ENCODE results near the gene NUMBL. TPM values are rescaled to one million over a fixed set of nuclear protein-coding genes. Genes with fewer than 3 reads are reported as not detected.

NUMBL gene
- total and polyA plus RNA-seq, 5 donors from 2014 or later, result 0.17 to 10.4 (median 0.60) TPM

GRCh38 chr19:40616941-40617340 lies 73.5 kb downstream of the NUMBL start:
- Mint-ChIP-seq H3K36me3 (peaks cover 20% of the 10 kb centered on the region), H3K27ac (no peak overlapping the region), H3K27me3 (no peaks in the 10 kb centered on the region), H3K9me3 (no peaks in the 10 kb centered on the region), H3K4me3 (no peak overlapping the region), H3K4me1 (peaks cover 8 to 42% (median 18%) of the 10 kb centered on the region in 4 donors)
- DNase-seq, result no peak
- peaks cover 19% of the 10 kb centered on the region for H3K4me1 ChIP-seq (ENCODE audit: control insufficient read depth, insufficient read depth, low read length, poor library complexity, severe bottlenecking)
- peaks cover 13% of the 10 kb centered on the region for H3K36me3 ChIP-seq (ENCODE audit: control insufficient read depth, insufficient read depth, low read length)
- no peak overlapping the region for H3K27ac ChIP-seq (ENCODE audit: insufficient read depth, low read length, poor library complexity, severe bottlenecking)
- H3K27me3 ChIP-seq (ENCODE audit: control insufficient read depth, insufficient read depth, low read length), result no peaks in the 10 kb centered on the region
- no peaks in the 10 kb centered on the region for H3K9me3 ChIP-seq (ENCODE audit: control insufficient read depth in 2 of 2, low read length in 2 of 2)
- no peak for ATAC-seq (ENCODE audit: low read depth in 2 of 2)
- no peak overlapping the region for H3K4me3 ChIP-seq (ENCODE audit: low read depth, low read length)

- no peaks in the 10 kb centered on the region for H3K9me3 ChIP-seq (ENCODE audit: control insufficient read depth in 2 of 2, low read length in 2 of 2)
- no peaks in the 10 kb centered on the region for H3K27me3 Mint-ChIP-seq
- no peaks in the 10 kb centered on the region for H3K9me3 Mint-ChIP-seq
- peaks cover 20% of the 10 kb centered on the region for H3K4me1 ChIP-seq (ENCODE audit: control insufficient read depth, insufficient read depth, low read length, poor library complexity, severe bottlenecking)
- no peak overlapping the region for H3K27ac Mint-ChIP-seq
- H3K4me1 Mint-ChIP-seq, result peaks cover 8 to 46% (median 17%) of the 10 kb centered on the region in 4 donors
- H3K27ac ChIP-seq (ENCODE audit: insufficient read depth, low read length, poor library complexity, severe bottlenecking), result no peak overlapping the region
- ATAC-seq (ENCODE audit: low read depth in 2 of 2) (no peak), DNase-seq (no peak)
- peak overlapping the region in 1 of 4 donors; percentile 55 for H3K4me3 Mint-ChIP-seq
- no peaks in the 10 kb centered on the region for H3K27me3 ChIP-seq (ENCODE audit: control insufficient read depth, insufficient read depth, low read length)
- peaks cover 16% of the 10 kb centered on the region for H3K36me3 Mint-ChIP-seq
- H3K36me3 ChIP-seq (ENCODE audit: control insufficient read depth, insufficient read depth, low read length), result peaks cover 12% of the 10 kb centered on the region
- H3K4me3 ChIP-seq (ENCODE audit: low read depth, low read length), result no peak overlapping the region
These were observed 74.3 kb downstream of the NUMBL start for GRCh38 chr19:40616178-40616577.

Other genes starting within 250 kb of the NUMBL start
- 19.5 TPM for gene SERTAD3, start 246.3 kb downstream of the NUMBL start, total RNA-seq
- gene SERTAD3, start 246.3 kb downstream of the NUMBL start, polyA plus RNA-seq, result 1 to 10 TPM; 3.1 to 7.6 (median 6.3) TPM
- 6.2 TPM for gene BLVRB, start 224.9 kb downstream of the NUMBL start, total RNA-seq
- gene BLVRB, start 224.9 kb downstream of the NUMBL start, polyA plus RNA-seq, result 10 to 100 TPM; 19.1 to 48.6 (median 24.1) TPM
- gene SPTBN4, start 223.7 kb downstream of the NUMBL start, total RNA-seq, result not detected
- gene SPTBN4, start 223.7 kb downstream of the NUMBL start, polyA plus RNA-seq, result not detected
- 195 TPM for gene SHKBP1, start 113.8 kb downstream of the NUMBL start, total RNA-seq
- gene SHKBP1, start 113.8 kb downstream of the NUMBL start, polyA plus RNA-seq, result 100 to 1,000 TPM; 120 to 172 (median 151) TPM
- gene LTBP4, start 89.3 kb downstream of the NUMBL start, total RNA-seq, result 115 TPM
- 10 to 100 TPM; 20.7 to 32.0 (median 26.7) TPM for gene LTBP4, start 89.3 kb downstream of the NUMBL start, polyA plus RNA-seq
- gene COQ8B, start 26.2 kb upstream of the NUMBL start, total RNA-seq, result 32.4 TPM
- gene COQ8B, start 26.2 kb upstream of the NUMBL start, polyA plus RNA-seq, result 10 to 100 TPM; 10.6 to 15.0 (median 13.5) TPM
- gene ITPKC, start 26.5 kb upstream of the NUMBL start, total RNA-seq, result 5.6 TPM
- 1 to 10 TPM; 2.2 to 4.8 (median 4.5) TPM for gene ITPKC, start 26.5 kb upstream of the NUMBL start, polyA plus RNA-seq
- gene ACTMAP, start 59.8 kb upstream of the NUMBL start, total RNA-seq, result 5.5 TPM
- 1 to 10 TPM; 2.1 to 3.2 (median 2.6) TPM for gene ACTMAP, start 59.8 kb upstream of the NUMBL start, polyA plus RNA-seq
- 78.6 TPM for gene SNRPA, start 60.6 kb upstream of the NUMBL start, total RNA-seq
- 10 to 100 TPM; 36.3 to 45.7 (median 40.5) TPM for gene SNRPA, start 60.6 kb upstream of the NUMBL start, polyA plus RNA-seq
- not detected for gene MIA, start 84.9 kb upstream of the NUMBL start, total RNA-seq
- gene MIA, start 84.9 kb upstream of the NUMBL start, polyA plus RNA-seq, result not detected
- gene RAB4B, start 87.6 kb upstream of the NUMBL start, total RNA-seq, result 62.2 TPM
- gene RAB4B, start 87.6 kb upstream of the NUMBL start, polyA plus RNA-seq, result 10 to 100 TPM; 72.8 to 89.3 (median 80.1) TPM
- gene EGLN2, start 108.5 kb upstream of the NUMBL start, total RNA-seq, result 135 TPM
- 100 to 1,000 TPM; 159 to 191 (median 177) TPM for gene EGLN2, start 108.5 kb upstream of the NUMBL start, polyA plus RNA-seq
- not detected for gene CYP2A6, start 159.8 kb upstream of the NUMBL start, total RNA-seq
- gene CYP2A6, start 159.8 kb upstream of the NUMBL start, polyA plus RNA-seq, result not detected
- not detected for gene CYP2A7, start 191.6 kb upstream of the NUMBL start, total RNA-seq
- not detected for gene CYP2A7, start 191.6 kb upstream of the NUMBL start, polyA plus RNA-seq

Measured in CD4-positive, CD25-positive, alpha-beta regulatory T cell (primary cell).